Body of pancreas (tissue), 4 donors: ENCODE data around the gene CPZ. TPM values are rescaled to one million over a fixed set of nuclear protein-coding genes. Genes with fewer than 3 reads are reported as not detected.

Experiments
- ATAC-seq: fragments of 150-250 bp; one replicate; pipeline ENCODE4 v1.9.1; 2016
- DNase-seq, 4 donors: peaks; one replicate each; pipeline ENCODE4 v3.0.0-alpha.2; 2019
- H3K27ac ChIP-seq, 4 donors: fragments of 200-600 bp; sonication (generic); 1 replicate in 3 of 4; 2 replicates in 1 of 4; pipeline versions ENCODE4 v1.5.1 to v1.6.1; 2016 to 2019; ENCODE audit warnings: mild to moderate bottlenecking in 1 of 4, mixed read lengths in 1 of 4, moderate library complexity in 1 of 4
- H3K27me3 ChIP-seq, 2 donors: fragments of 200-600 bp; sonication (generic); one replicate each; pipeline ENCODE4 v1.6.0; 2016; ENCODE audit warnings: mild to moderate bottlenecking in 1 of 2
- H3K36me3 ChIP-seq, 2 donors: fragments of 200-600 bp; sonication (generic); replicated peaks in 1 of 2; 2 replicates each; pipeline ENCODE4 v1.5.1; 2016; ENCODE audit warnings: low read depth in 2 of 2; ENCODE audit not compliant: insufficient read depth in 1 of 2
- H3K4me1 ChIP-seq: fragments of 200-600 bp; sonication (generic); one replicate; pipeline ENCODE4 v1.6.0; 2016
- H3K4me3 ChIP-seq, 2 donors: fragments of 200-600 bp; sonication (generic); 1 replicate in 1 of 2; 2 replicates in 1 of 2; pipeline ENCODE4 v1.5.1; 2016 to 2019
- H3K9me3 ChIP-seq, 3 donors: fragments of 200-600 bp; sonication (generic); 1 replicate in 2 of 3; 2 replicates in 1 of 3; pipeline ENCODE4 v1.5.1; 2016
- CTCF ChIP-seq, 7 experiments: fragments of 450-650 bp in 4 of 7; fragments of 200-600 bp in 3 of 7; sonication (generic) in 3 of 7; IDR thresholded peaks; one replicate each; pipeline ENCODE4 v1.5.1; 2016 to 2019; ENCODE audit warnings: antibody characterized with exemption in 7 of 7
- POLR2A ChIP-seq, 3 donors: fragments of 450-650 bp; IDR thresholded peaks; one replicate each; pipeline ENCODE4 v1.6.1; 2016; ENCODE audit warnings: antibody characterized with exemption in 3 of 3, mild to moderate bottlenecking in 2 of 3
- WGBS, 2 donors: methylation state at CpG; one replicate each; pipeline ENCODE4 v1.1.5; 2017; 5-methylcytosine and 5-hydroxymethylcytosine counted together
- intact Hi-C: fragments of 100-400 bp; cut with DNase I; formaldehyde crosslinking; loops from one replicate; pipeline ENCODE4 v1.15.1; 2023
- total RNA-seq, 2 donors: library from RNA; depleted of rRNA; stranded (reverse); fragments of >200 nt; gene quantifications; one replicate each; pipeline ENCODE4 v1.1.0, GENCODE V29; 2016

The CPZ gene
- total RNA-seq, 2 donors from 2014 or later = 0.66 to 0.78 TPM

- intact Hi-C loops = no loop called here
- no peak for DNase-seq
- no peak for ATAC-seq
These were observed 65.0 kb downstream of the CPZ start for GRCh38 chr4:8657381-8658088.

GRCh38 chr4:8662776-8663175 lies 70.2 kb downstream of the CPZ start:
- intact Hi-C loops = no loop called here
- no peak overlapping the region for H3K4me3 ChIP-seq
- H3K36me3 ChIP-seq = no peaks in the 10 kb centered on the region
- no peaks in the 10 kb centered on the region for H3K4me1 ChIP-seq
- no peaks in the 10 kb centered on the region for H3K9me3 ChIP-seq
- DNase-seq (no peak), ATAC-seq (no peak)
- WGBS, 2 donors = 73 to 85% methylated on average over 9 of the region's 9 CpGs
- TF ChIP-seq POLR2A (IDR thresholded peaks at IDR 0.05) (no peak), CTCF (IDR thresholded peaks at IDR 0.05) (no peak)
- peaks cover 0 to 6% of the 10 kb centered on the region in 2 donors for H3K27me3 ChIP-seq
- H3K27ac ChIP-seq = no peak overlapping the region

More at GRCh38 chr4:8657381-8658088, 65.0 kb downstream of the CPZ start:
- 76 to 82% methylated on average over 8 to 10 of the region's 11 CpGs for WGBS, 2 donors
- H3K4me1 ChIP-seq = no peaks in the 10 kb centered on the region
- no peaks in the 10 kb centered on the region for H3K9me3 ChIP-seq
- TF ChIP-seq POLR2A (IDR thresholded peaks at IDR 0.05) (no peak), CTCF (IDR thresholded peaks at IDR 0.05) (no peak)
- no peaks in the 10 kb centered on the region for H3K36me3 ChIP-seq
- H3K4me3 ChIP-seq = no peak overlapping the region
- H3K27ac ChIP-seq = no peak overlapping the region
- no peaks in the 10 kb centered on the region for H3K27me3 ChIP-seq

GRCh38 chr4:8664031-8664805 lies 71.7 kb downstream of the CPZ start:
- H3K27ac ChIP-seq = no peak overlapping the region
- DNase-seq = no peak
- WGBS, 2 donors = 23 to 24% methylated on average over 18 of the region's 18 CpGs
- no peak overlapping the region for H3K4me3 ChIP-seq
- no peak for ATAC-seq
- peaks cover 0 to 6% of the 10 kb centered on the region in 2 donors for H3K27me3 ChIP-seq
- no peaks in the 10 kb centered on the region for H3K4me1 ChIP-seq
- no peaks in the 10 kb centered on the region for H3K36me3 ChIP-seq
- intact Hi-C loops = no loop called here
- no peaks in the 10 kb centered on the region for H3K9me3 ChIP-seq
- no peak for TF ChIP-seq POLR2A (IDR thresholded peaks at IDR 0.05)
- TF ChIP-seq CTCF (IDR thresholded peaks at IDR 0.05) = no peak

- no peak for TF ChIP-seq CTCF (IDR thresholded peaks at IDR 0.05)
- no peak for TF ChIP-seq POLR2A (IDR thresholded peaks at IDR 0.05)
These were observed 72.4 kb downstream of the CPZ start for GRCh38 chr4:8664976-8665375.

More at GRCh38 chr4:8664976-8665375, 72.4 kb downstream of the CPZ start:
- ATAC-seq = no peak
- intact Hi-C loops = no loop called here
- WGBS, 2 donors = 20 to 38% methylated on average over 7 to 8 of the region's 8 CpGs
- H3K36me3 ChIP-seq = no peaks in the 10 kb centered on the region
- no peak for DNase-seq
- no peak overlapping the region for H3K27ac ChIP-seq
- H3K9me3 ChIP-seq = no peaks in the 10 kb centered on the region
- H3K27me3 ChIP-seq = peaks cover 0 to 6% of the 10 kb centered on the region in 2 donors
- no peak overlapping the region for H3K4me3 ChIP-seq
- no peaks in the 10 kb centered on the region for H3K4me1 ChIP-seq
